GM12892 (cell line): ENCODE results near the gene CACNA2D3.

ENCODE experiments used
- POLR2A ChIP-seq: IDR thresholded peaks from 2 replicates; pipeline ENCODE4 v1.6.1; 2011; ENCODE audit warnings: low read depth, low read length, control low read depth
- POLR2AphosphoS5 ChIP-seq: IDR thresholded peaks from 2 replicates; pipeline ENCODE4 v1.6.1; 2011; ENCODE audit warnings: low read depth, low read length, control low read depth

DNA sequence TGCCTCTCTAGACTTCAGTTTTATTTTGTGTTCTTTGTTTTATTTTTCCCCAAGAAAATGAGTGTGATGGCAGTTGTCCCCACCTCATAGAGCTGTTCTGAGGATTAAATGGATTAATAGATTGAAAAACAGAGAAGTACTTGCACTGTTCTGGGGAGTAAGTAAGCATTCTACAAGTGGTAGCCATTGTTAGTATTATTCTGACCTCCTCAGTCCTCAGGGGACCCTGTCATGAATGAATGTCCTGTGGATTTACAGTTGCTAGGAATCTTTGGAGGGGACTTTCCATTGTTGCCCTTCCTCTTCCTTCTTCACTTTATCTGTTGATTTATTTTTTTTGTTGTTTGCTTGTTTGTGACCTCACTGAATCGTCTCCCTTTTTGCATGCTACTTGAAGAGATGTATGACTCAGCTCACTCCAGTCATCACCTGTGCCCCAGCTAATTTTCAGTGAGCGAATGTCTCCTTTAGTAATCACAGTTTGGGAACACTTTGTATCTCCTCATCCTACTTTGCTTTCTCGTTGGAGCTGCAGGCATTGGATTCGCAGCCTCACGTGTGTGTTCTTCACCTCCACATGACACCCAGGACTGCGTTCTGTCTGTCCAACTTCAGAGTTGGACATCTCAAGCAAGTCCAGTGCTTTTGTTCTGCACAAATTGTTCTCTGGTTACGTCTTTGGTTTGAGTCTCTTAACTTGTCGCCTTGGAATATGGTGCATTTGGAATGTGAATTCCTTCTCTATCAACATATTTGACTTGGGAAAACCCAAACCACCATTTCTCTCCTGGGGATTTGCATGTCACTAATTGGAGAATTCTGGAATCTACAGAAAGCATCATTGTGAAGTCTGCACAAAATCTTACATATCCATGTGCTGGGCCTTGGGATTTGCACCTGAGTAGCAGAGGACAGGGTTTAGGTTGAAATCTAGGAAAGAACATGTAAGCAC, 751.0 kb downstream of the CACNA2D3 start:
- no peak for TF ChIP-seq POLR2A
- TF ChIP-seq POLR2AphosphoS5 = no peak
